SK-N-SH (cell line): ENCODE measurements around the gene CRELD2. TPM values are rescaled to one million over a fixed set of nuclear protein-coding genes. Genes with fewer than 3 reads are reported as not detected.

Source experiments
- CTCF ChIA-PET: fragments of 300-600, 350-600 bp; formaldehyde crosslinking; extraction: SDS; loops from one replicate; lab custom pipeline; 2021; lab: Yijun Ruan, JAX
- POLR2A ChIA-PET: fragments of 350-600 bp; sonication (Branson Sonifier 250); formaldehyde crosslinking; extraction: SDS; loops from one replicate; lab custom pipeline; 2020; ENCODE audit warnings: antibody characterized with exemption, inconsistent platforms; lab: Yijun Ruan, JAX
- DNase-seq: peaks from one replicate; pipeline ENCODE4 v3.0.0; 2012
- H2AFZ ChIP-seq: fragments of 200-600 bp; sonication (generic); 2 replicates; pipeline ENCODE4 v1.8.1; 2016; ENCODE audit warnings: antibody characterized with exemption, mild to moderate bottlenecking, low read depth
- H3F3A ChIP-seq: fragments of 200-600 bp; sonication (generic); replicated peaks from 2 replicates; pipeline ENCODE3; 2016; ENCODE audit warnings: antibody characterized with exemption, mild to moderate bottlenecking; ENCODE audit not compliant: insufficient read depth
- H3K27ac ChIP-seq, 2 experiments: fragments of 200-500 bp in 1 of 2; fragments of 200-600 bp in 1 of 2; sonication (Bioruptor generic) in 1 of 2; sonication (generic), shearing (Covaris generic) in 1 of 2; 2 replicates each; pipeline versions ENCODE4 v1.5.1 to v1.6.1; 2014 to 2016; ENCODE audit warnings: low read depth in 2 of 2, inconsistent platforms in 1 of 2, low read length in 1 of 2, mild to moderate bottlenecking in 1 of 2, mixed read lengths in 1 of 2
- H3K27me3 ChIP-seq: fragments of 200-600 bp; sonication (generic), shearing (Covaris generic); 2 replicates; pipeline ENCODE4 v1.6.1; 2016; ENCODE audit warnings: mixed run types; ENCODE audit not compliant: insufficient read depth
- H3K36me3 ChIP-seq, 2 experiments: fragments of 200-500 bp in 1 of 2; fragments of 200-600 bp in 1 of 2; sonication (Bioruptor generic) in 1 of 2; sonication (generic) in 1 of 2; replicated peaks in 1 of 2; 2 replicates each; pipeline versions ENCODE3 to v1.5.1; 2014 to 2016; ENCODE audit warnings: low read length in 1 of 2, mild to moderate bottlenecking in 1 of 2; ENCODE audit not compliant: insufficient read depth in 2 of 2, control insufficient read depth in 1 of 2
- H3K4me1 ChIP-seq, 2 experiments: fragments of 200-500 bp in 1 of 2; fragments of 200-600 bp in 1 of 2; sonication (Bioruptor generic) in 1 of 2; sonication (generic), shearing (Covaris generic) in 1 of 2; 2 replicates each; pipeline versions ENCODE4 v1.5.1 to v1.6.1; 2014 to 2016; ENCODE audit warnings: low read depth in 1 of 2, low read length in 1 of 2, mixed run types in 1 of 2; ENCODE audit not compliant: insufficient read depth in 2 of 2, control insufficient read depth in 1 of 2
- H3K4me2 ChIP-seq: fragments of 200-600 bp; sonication (generic), shearing (Covaris generic); 2 replicates; pipeline ENCODE4 v1.6.1; 2017; ENCODE audit warnings: mixed run types
- H3K4me3 ChIP-seq, 2 experiments: fragments of 200-500 bp in 1 of 2; fragments of 200-600 bp in 1 of 2; sonication (Bioruptor generic) in 1 of 2; sonication (generic), shearing (Covaris generic) in 1 of 2; 2 replicates each; pipeline versions ENCODE4 v1.5.1 to v1.8.1; 2014 to 2016; ENCODE audit warnings: low read depth in 2 of 2, inconsistent platforms in 1 of 2, low read length in 1 of 2, mild to moderate bottlenecking in 1 of 2, mixed read lengths in 1 of 2, moderate library complexity in 1 of 2
- H3K79me2 ChIP-seq: fragments of 200-600 bp; sonication (generic); 2 replicates; pipeline ENCODE4 v1.8.1; 2017; ENCODE audit warnings: mild to moderate bottlenecking; ENCODE audit not compliant: insufficient read depth
- H3K9ac ChIP-seq: fragments of 200-600 bp; sonication (generic); 2 replicates; pipeline ENCODE4 v1.6.1; 2017; ENCODE audit warnings: mixed run types
- H3K9me2 ChIP-seq: fragments of 200-600 bp; sonication (generic); 2 replicates; pipeline ENCODE4 v1.6.1; 2017; ENCODE audit warnings: mixed run types
- H3K9me3 ChIP-seq: fragments of 200-600 bp; sonication (generic); 2 replicates; pipeline ENCODE4 v1.6.1; 2017; ENCODE audit warnings: mixed run types, mild to moderate bottlenecking, moderate library complexity
- H4K20me1 ChIP-seq: fragments of 200-600 bp; sonication (generic); 2 replicates; pipeline ENCODE4 v1.6.1; 2017; ENCODE audit warnings: mild to moderate bottlenecking, mixed run types; ENCODE audit not compliant: insufficient read depth
- CHD2 ChIP-seq: fragments of 150-350 bp; IDR thresholded peaks from 2 replicates; pipeline ENCODE4 v1.6.1; 2018; ENCODE audit warnings: low read length; ENCODE audit not compliant: partially characterized antibody
- ELF1 ChIP-seq: IDR thresholded peaks from 2 replicates; pipeline ENCODE4 v1.4.0; 2012
- EZH2phosphoT487 ChIP-seq: fragments of 200-600 bp; sonication (generic); IDR thresholded peaks from 2 replicates; pipeline ENCODE4 v1.6.1; 2017; ENCODE audit warnings: low read depth, mixed run types, mild to moderate bottlenecking, antibody characterized with exemption, moderate library complexity, borderline replicate concordance
- FOXJ3 ChIP-seq: sonication (generic); formaldehyde crosslinking; IDR thresholded peaks from 2 replicates; pipeline ENCODE4 v1.5.1; 2020; ENCODE audit warnings: mild to moderate bottlenecking, missing genetic modification reagents
- FOXM1 ChIP-seq: IDR thresholded peaks from 2 replicates; pipeline ENCODE4 v1.4.0; 2012; ENCODE audit warnings: low read depth, mild to moderate bottlenecking
- GABPA ChIP-seq: IDR thresholded peaks from 2 replicates; pipeline ENCODE4 v1.4.0; 2012; ENCODE audit warnings: low read depth, mild to moderate bottlenecking
- MXI1 ChIP-seq: IDR thresholded peaks from 2 replicates; pipeline ENCODE4 v1.6.1; 2012; ENCODE audit warnings: mild to moderate bottlenecking, low read depth, low read length, improper control_type of control experiment
- NRF1 ChIP-seq: IDR thresholded peaks from 2 replicates; pipeline ENCODE4 v1.6.1; 2012; ENCODE audit warnings: low read depth, mild to moderate bottlenecking, low read length
- POLR2AphosphoS5 ChIP-seq: IDR thresholded peaks from 2 replicates; pipeline ENCODE4 v1.6.1; 2012; ENCODE audit warnings: low read depth, low read length
- RAD21 ChIP-seq: IDR thresholded peaks from 2 replicates; pipeline ENCODE4 v1.6.1; 2012; ENCODE audit warnings: mild to moderate bottlenecking, low read length
- RCOR1 ChIP-seq: fragments of 150-350 bp; IDR thresholded peaks from 2 replicates; pipeline ENCODE4 v1.6.1; 2017; ENCODE audit warnings: antibody characterized with exemption, low read length
- RFX5 ChIP-seq: IDR thresholded peaks from 2 replicates; pipeline ENCODE4 v1.6.1; 2012; ENCODE audit warnings: mild to moderate bottlenecking, improper control_type of control experiment, low read length
- YY1 ChIP-seq: IDR thresholded peaks from 2 replicates; pipeline ENCODE4 v1.4.0; 2012; ENCODE audit warnings: low read depth, mild to moderate bottlenecking
- WGBS: methylation state at CpG from one replicate; pipeline ENCODE4 v1.1.6; 2017; ENCODE audit warnings: low lambda C conversion rate; 5-methylcytosine and 5-hydroxymethylcytosine counted together
- polyA plus RNA-seq, 3 experiments: library from polyadenylated mRNA; depleted of rRNA; stranded (reverse); fragments of >200 nt; gene quantifications; 2 replicates each; pipeline ENCODE4 v1.2.3, GENCODE V29; 2012
- TF ChIP-seq, protein P1 (sequence below): IDR thresholded peaks from 2 replicates; pipeline ENCODE4 v1.6.1; 2012; ENCODE audit warnings: mild to moderate bottlenecking, low read depth, low read length, moderate library complexity
- TF ChIP-seq, protein P2 (sequence below): IDR thresholded peaks from 2 replicates; pipeline ENCODE4 v1.4.0; 2012; ENCODE audit warnings: low read depth, borderline replicate concordance
- TF ChIP-seq, protein P3 (sequence below): IDR thresholded peaks from 2 replicates; pipeline ENCODE4; 2012

CRELD2 gene
- polyA plus RNA-seq, 1 of the 3 experiments (the other 2 are of a cell fraction), result 113 TPM

DNA sequence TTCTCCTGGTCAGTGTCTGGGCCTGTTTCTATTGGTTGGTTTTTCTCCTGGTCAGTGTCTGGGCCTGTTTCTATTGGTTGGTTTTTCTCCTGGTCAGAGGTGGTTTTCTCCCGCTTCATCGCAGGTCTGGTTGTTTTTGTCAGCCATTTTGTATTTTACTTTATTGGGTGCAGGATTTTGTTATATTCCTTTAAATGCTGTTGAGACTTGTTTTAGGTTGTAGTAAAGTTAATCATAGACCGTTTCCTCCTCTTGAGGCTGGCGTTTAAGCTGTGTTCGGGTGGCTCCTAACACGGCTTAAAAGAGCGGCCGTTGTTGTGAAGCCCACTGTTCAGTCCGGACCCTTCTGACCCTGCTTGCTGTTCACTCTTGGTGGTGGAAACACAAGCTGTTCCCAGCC is 38.6 kb upstream of the CRELD2 start:
- Histone ChIP-seq H4K20me1 (peaks cover 48% of the 10 kb centered on the region), H3K27ac (no peak overlapping the region), H3F3A (no peaks in the 10 kb centered on the region), H3K9me3 (no peaks in the 10 kb centered on the region), H3K4me2 (no peak overlapping the region), H3K4me1 (no peaks in the 10 kb centered on the region; a peak in 1 of 4 replicates)
- WGBS, result 98% methylated on average over 9 of the region's 9 CpGs
- no peak for TF ChIP-seq ELF1
- TF ChIP-seq, protein P1, sequence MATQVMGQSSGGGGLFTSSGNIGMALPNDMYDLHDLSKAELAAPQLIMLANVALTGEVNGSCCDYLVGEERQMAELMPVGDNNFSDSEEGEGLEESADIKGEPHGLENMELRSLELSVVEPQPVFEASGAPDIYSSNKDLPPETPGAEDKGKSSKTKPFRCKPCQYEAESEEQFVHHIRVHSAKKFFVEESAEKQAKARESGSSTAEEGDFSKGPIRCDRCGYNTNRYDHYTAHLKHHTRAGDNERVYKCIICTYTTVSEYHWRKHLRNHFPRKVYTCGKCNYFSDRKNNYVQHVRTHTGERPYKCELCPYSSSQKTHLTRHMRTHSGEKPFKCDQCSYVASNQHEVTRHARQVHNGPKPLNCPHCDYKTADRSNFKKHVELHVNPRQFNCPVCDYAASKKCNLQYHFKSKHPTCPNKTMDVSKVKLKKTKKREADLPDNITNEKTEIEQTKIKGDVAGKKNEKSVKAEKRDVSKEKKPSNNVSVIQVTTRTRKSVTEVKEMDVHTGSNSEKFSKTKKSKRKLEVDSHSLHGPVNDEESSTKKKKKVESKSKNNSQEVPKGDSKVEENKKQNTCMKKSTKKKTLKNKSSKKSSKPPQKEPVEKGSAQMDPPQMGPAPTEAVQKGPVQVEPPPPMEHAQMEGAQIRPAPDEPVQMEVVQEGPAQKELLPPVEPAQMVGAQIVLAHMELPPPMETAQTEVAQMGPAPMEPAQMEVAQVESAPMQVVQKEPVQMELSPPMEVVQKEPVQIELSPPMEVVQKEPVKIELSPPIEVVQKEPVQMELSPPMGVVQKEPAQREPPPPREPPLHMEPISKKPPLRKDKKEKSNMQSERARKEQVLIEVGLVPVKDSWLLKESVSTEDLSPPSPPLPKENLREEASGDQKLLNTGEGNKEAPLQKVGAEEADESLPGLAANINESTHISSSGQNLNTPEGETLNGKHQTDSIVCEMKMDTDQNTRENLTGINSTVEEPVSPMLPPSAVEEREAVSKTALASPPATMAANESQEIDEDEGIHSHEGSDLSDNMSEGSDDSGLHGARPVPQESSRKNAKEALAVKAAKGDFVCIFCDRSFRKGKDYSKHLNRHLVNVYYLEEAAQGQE, result no peak
- no peak for TF ChIP-seq RAD21
- no peak for TF ChIP-seq MXI1
- TF ChIP-seq, protein P2, sequence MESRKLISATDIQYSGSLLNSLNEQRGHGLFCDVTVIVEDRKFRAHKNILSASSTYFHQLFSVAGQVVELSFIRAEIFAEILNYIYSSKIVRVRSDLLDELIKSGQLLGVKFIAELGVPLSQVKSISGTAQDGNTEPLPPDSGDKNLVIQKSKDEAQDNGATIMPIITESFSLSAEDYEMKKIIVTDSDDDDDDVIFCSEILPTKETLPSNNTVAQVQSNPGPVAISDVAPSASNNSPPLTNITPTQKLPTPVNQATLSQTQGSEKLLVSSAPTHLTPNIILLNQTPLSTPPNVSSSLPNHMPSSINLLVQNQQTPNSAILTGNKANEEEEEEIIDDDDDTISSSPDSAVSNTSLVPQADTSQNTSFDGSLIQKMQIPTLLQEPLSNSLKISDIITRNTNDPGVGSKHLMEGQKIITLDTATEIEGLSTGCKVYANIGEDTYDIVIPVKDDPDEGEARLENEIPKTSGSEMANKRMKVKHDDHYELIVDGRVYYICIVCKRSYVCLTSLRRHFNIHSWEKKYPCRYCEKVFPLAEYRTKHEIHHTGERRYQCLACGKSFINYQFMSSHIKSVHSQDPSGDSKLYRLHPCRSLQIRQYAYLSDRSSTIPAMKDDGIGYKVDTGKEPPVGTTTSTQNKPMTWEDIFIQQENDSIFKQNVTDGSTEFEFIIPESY, result no peak
- TF ChIP-seq, protein P3, sequence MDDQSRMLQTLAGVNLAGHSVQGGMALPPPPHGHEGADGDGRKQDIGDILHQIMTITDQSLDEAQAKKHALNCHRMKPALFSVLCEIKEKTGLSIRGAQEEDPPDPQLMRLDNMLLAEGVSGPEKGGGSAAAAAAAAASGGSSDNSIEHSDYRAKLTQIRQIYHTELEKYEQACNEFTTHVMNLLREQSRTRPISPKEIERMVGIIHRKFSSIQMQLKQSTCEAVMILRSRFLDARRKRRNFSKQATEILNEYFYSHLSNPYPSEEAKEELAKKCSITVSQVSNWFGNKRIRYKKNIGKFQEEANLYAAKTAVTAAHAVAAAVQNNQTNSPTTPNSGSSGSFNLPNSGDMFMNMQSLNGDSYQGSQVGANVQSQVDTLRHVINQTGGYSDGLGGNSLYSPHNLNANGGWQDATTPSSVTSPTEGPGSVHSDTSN, result no peak
- TF ChIP-seq RFX5, result no peak
- TF ChIP-seq FOXM1, result no peak
- no peak for TF ChIP-seq GABPA
- TF ChIP-seq RCOR1, result no peak
- no peak for TF ChIP-seq FOXJ3 (CRISPR knock-in tag)
- no peak for TF ChIP-seq POLR2AphosphoS5
- TF ChIP-seq YY1, result no peak
- no peak for TF ChIP-seq EZH2phosphoT487
- no peak for TF ChIP-seq NRF1
- TF ChIP-seq CHD2, result no peak
- TF ChIP-seq, all 33 proteins: peak for 0
- no peaks in the 10 kb centered on the region for H3K9me2 ChIP-seq
- DNase-seq, result no peak
- no peak overlapping the region for H3K9ac ChIP-seq
- H3K79me2 ChIP-seq, result peaks cover 95% of the 10 kb centered on the region
- peaks cover 16 to 25% of the 10 kb centered on the region in 2 experiments for H3K36me3 ChIP-seq
- H3K27me3 ChIP-seq, result no peaks in the 10 kb centered on the region
- H2AFZ ChIP-seq, result no peak overlapping the region
- ChIA-PET CTCF (interaction anchor here (1.3 kb wide), 1 partner anchor 9 kb away, joined by 4 read pairs; no protein-coding TSS in a partner anchor), POLR2A (no interaction called here)
- H3K4me3 ChIP-seq, result no peak overlapping the region
